Dendritic cell treated with granulocyte-macrophage colony-stimulating factor and Interleukin-4, amounts not matched to agents 40 ng/mL and 50 ng/mL, for 4 days (primary cell): ENCODE measurements around the gene UBE2Q2.
"Not testable (repeated sequence)": the region's sequence is repeated elsewhere in the genome, so short reads cannot be mapped to it uniquely, and the experiment has no call there.

ENCODE experiments used
- H3K27ac Mint-ChIP-seq: one replicate; pipeline ENCODE4 v1.8.0; 2022; ENCODE audit warnings: mild to moderate bottlenecking, mixed read lengths
- H3K27me3 Mint-ChIP-seq: one replicate; pipeline ENCODE4 v1.8.0; 2022; ENCODE audit warnings: mild to moderate bottlenecking, mixed read lengths
- H3K36me3 Mint-ChIP-seq: one replicate; pipeline ENCODE4 v1.8.0; 2022; ENCODE audit warnings: low read depth, mixed read lengths
- H3K4me1 Mint-ChIP-seq: one replicate; pipeline ENCODE4 v1.8.0; 2022; ENCODE audit warnings: low read depth, mixed read lengths
- H3K4me3 Mint-ChIP-seq: one replicate; pipeline ENCODE4 v1.8.0; 2022; ENCODE audit warnings: mild to moderate bottlenecking, moderate library complexity, mixed read lengths
- H3K9me3 Mint-ChIP-seq: one replicate; pipeline ENCODE4 v1.8.0; 2022; ENCODE audit warnings: mixed read lengths
- intact Hi-C: fragments of 100-400 bp; cut with micrococcal nuclease; formaldehyde crosslinking; loops from one replicate; pipeline ENCODE4 v1.15.0; 2022

The UBE2Q2 gene

DNA sequence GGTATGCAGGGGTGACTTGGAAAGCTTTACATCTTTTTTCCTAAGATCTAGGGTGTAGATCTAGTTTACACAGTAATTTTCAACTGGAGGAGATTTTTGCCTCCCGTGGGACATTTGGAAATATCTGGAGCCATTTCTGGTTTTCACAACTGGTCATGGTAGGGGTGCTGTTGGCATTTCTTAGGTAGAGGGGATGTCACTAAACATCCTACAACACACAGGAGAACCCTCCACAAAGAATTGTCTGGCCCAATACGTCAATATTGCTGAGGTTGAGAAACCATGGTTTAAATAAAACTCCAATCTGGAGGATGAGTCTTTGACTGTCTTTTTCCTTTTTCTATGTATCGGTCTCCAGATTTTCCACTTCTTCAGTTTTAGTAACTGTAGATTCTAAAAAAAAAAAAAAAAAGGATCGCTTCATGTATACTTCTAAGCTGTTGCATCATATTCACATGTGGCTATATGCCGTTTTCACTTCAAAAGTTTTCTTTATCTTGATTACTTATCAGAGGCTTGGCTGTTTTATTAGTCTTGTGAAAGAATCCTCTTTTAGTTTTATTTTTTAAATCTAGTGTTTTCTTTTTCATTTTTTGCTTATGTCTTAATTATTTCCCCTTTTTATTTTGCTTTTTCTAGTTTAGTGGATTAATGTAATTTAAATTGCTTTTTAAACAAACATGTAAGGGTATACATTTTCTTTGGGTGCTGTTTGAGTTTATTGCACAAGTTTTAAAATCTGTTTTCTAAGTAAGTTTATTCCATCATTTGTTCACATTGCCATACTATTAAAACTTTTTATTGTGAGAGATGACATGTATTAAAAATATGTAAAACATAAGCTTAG lies 21.2 kb downstream of the UBE2Q2 start:
- Mint-ChIP-seq H3K27me3 (no peaks in the 10 kb centered on the region), H3K4me1 (peaks cover 27% of the 10 kb centered on the region), H3K36me3 (peaks cover 49% of the 10 kb centered on the region), H3K27ac (no peak overlapping the region), H3K4me3 (no peak overlapping the region), H3K9me3 (no peaks in the 10 kb centered on the region)
- intact Hi-C loops, result no loop called here

DNA sequence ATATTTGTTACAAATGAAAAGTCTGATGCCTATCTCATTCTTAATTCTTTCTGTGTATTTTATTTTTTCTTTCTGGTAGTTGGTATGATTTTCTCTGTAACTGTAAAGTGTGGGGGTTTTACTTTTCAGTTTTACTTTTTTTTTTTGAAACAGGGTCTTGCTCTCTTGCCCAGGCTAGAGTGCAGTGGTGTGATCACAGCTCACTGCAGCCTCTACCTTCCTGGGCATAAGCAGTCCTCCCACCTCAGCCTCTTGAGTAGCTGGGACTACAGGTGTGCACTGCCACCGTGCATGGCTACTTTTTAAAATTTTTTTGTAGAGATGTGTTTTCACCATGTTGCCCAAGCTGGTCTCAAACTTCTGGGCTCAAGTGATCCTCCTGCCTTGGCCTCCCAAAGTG lies 22.8 kb downstream of the UBE2Q2 start:
- H3K4me3 Mint-ChIP-seq, intact Hi-C loops, H3K27me3 Mint-ChIP-seq, H3K9me3 Mint-ChIP-seq, H3K27ac Mint-ChIP-seq: not testable (repeated sequence)
- Mint-ChIP-seq H3K4me1 (peaks cover 27% of the 10 kb centered on the region), H3K36me3 (peaks cover 50% of the 10 kb centered on the region)

DNA sequence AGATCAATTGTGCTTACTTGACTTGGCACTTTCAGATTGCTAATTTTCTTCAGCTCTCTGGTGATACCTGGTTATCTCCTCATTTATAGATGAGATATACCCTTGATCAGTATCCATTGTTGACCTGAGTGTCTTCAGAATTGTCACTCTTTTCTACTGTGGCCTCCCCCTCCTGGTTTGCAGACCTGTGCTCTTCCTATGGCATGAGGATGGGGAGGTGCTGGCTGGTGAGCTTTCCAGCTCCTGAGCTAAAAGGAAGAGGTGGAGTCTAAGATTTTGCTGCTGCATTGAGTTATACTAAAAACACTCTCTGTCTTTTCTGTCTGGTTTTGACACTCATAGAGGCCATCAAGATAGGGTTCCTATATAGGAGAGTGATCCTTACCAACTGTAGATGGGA lies 23.7 kb downstream of the UBE2Q2 start:
- no peak overlapping the region for H3K4me3 Mint-ChIP-seq
- peaks cover 50% of the 10 kb centered on the region for H3K36me3 Mint-ChIP-seq
- H3K9me3 Mint-ChIP-seq, result no peaks in the 10 kb centered on the region

DNA sequence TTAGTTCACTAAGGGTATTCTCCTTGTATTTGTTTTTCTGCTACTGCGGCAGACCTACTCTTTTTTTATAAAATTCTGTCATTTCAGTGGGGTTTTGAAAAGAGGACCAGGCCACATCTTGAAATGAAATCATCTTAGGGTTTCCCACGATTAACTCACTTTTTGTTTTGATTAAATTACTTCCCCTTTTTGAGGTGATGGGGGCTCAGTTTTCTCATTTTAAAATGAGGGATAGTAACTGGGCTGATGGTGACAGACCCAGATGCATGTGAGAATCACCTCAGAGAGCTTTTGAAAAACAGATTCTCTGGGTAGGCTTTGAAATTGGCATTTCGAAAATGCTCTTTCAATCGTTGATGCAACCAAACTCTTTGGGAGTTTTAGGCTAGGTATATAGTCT lies 24.2 kb downstream of the UBE2Q2 start:
- intact Hi-C loops, result no loop called here

More for the DNA sequence above, 23.7 kb downstream of the UBE2Q2 start:
- intact Hi-C loops, result no loop called here
- H3K4me1 Mint-ChIP-seq, result peaks cover 27% of the 10 kb centered on the region
- H3K27ac Mint-ChIP-seq, result peak overlapping the region; percentile 10
- no peaks in the 10 kb centered on the region for H3K27me3 Mint-ChIP-seq

DNA sequence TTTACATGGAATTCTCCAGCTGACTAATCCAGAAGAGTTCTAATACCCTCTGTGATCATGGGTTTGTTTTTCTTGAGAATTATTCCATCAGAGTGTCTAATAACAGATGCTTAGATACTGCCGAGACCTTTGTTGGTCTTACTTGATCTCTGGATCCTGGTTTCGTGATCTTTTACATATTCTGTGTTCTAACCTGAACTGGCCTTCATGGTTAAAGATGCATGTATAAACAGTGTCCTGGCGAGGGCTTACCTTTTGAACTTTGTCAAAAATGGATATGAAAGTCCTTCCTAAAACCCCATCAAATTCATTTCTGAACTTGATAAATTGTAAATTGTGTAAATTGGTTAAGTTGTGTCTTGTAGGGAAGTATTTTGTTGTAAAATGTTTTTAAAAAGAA lies 24.8 kb downstream of the UBE2Q2 start:
- H3K4me1 Mint-ChIP-seq, result peaks cover 27% of the 10 kb centered on the region
- no peaks in the 10 kb centered on the region for H3K9me3 Mint-ChIP-seq
- no peak overlapping the region for H3K4me3 Mint-ChIP-seq
- no peak overlapping the region for H3K27ac Mint-ChIP-seq
- H3K27me3 Mint-ChIP-seq, result no peaks in the 10 kb centered on the region
- intact Hi-C loops, result no loop called here
- peaks cover 43% of the 10 kb centered on the region for H3K36me3 Mint-ChIP-seq

More for the DNA sequence above, 24.2 kb downstream of the UBE2Q2 start:
- Mint-ChIP-seq H3K27ac (peak overlapping the region; percentile 10), H3K9me3 (no peaks in the 10 kb centered on the region), H3K4me1 (peaks cover 27% of the 10 kb centered on the region), H3K36me3 (peaks cover 48% of the 10 kb centered on the region), H3K27me3 (no peaks in the 10 kb centered on the region), H3K4me3 (no peak overlapping the region)

DNA sequence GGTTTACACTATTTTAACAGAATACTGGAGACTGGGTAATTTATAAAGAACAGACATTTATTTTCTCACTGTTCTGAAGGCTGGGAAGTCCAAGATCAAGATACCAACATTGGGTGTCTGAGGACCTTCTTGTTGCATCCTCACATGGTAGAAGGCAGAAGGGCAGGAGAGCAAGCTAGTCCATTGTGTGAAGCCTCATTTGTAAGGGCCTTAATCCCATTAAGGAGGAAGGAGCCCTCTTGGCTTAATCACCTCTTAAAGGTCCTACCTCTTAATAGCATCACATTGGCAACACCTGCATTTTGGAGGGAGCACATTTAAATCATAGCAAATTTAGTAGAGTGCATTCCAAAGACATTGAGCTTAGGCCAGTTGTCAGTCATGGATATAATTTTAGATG lies 26.2 kb downstream of the UBE2Q2 start:
- H3K27ac Mint-ChIP-seq, result no peak overlapping the region
- peaks cover 47% of the 10 kb centered on the region for H3K36me3 Mint-ChIP-seq
- intact Hi-C loops, result no loop called here
- H3K4me1 Mint-ChIP-seq, result peaks cover 27% of the 10 kb centered on the region
- no peaks in the 10 kb centered on the region for H3K27me3 Mint-ChIP-seq
- H3K9me3 Mint-ChIP-seq, result no peaks in the 10 kb centered on the region
- H3K4me3 Mint-ChIP-seq, result no peak overlapping the region

DNA sequence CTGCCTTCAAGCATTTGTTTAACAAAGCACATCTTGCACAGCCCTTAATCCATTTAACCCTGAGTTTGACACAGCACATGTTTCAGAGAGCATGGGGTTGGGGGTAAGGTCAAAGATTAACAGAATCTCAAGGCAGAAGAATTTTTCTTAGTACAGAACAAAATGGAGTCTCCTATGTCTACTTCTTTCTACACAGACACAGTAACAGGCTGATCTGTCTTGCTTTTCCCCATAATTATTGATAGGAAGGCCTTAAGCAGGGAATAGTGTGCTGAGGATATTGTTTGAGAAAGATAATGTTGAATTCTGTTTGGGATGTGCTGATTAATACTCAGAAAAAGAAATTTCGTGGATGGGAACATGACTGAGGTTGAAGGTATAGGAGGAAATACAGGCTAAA lies 28.3 kb downstream of the UBE2Q2 start:
- intact Hi-C loops, H3K27me3 Mint-ChIP-seq, H3K9me3 Mint-ChIP-seq, H3K4me3 Mint-ChIP-seq, H3K27ac Mint-ChIP-seq: not testable (repeated sequence)
- H3K36me3 Mint-ChIP-seq, result peaks cover 55% of the 10 kb centered on the region
- peaks cover 18% of the 10 kb centered on the region for H3K4me1 Mint-ChIP-seq

DNA sequence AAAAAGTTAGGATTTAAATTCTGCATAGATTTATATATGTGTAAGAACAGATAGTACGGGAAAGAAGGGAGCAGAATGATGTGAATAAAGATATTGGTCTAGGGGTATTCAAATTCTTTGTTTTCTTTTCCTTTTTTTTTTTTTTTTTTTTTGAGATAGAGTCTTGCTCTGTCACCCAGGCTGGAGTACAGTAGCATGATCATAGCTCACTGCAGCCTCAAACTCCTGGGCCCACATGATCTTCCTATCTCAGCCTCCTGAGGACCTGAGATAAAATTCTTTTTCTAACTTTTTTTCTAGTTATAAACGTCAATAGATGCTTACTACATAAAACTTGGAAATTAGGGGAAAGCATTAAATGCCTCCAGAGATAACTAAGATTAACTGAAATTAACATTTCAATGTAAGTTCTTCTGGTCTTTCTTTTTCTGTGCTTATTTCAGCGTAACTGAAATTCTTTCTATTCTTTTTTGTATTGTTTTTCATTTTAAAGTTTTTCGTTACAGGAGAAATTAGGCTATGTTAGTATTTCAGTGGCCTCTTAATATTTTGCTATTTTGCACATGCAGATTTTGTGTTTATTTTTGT lies 29.2 kb downstream of the UBE2Q2 start:
- Mint-ChIP-seq H3K4me3 (no peak overlapping the region), H3K4me1 (peaks cover 9% of the 10 kb centered on the region), H3K9me3 (no peaks in the 10 kb centered on the region), H3K27ac (no peak overlapping the region), H3K36me3 (peaks cover 54% of the 10 kb centered on the region), H3K27me3 (no peaks in the 10 kb centered on the region)
- intact Hi-C loops, result no loop called here

DNA sequence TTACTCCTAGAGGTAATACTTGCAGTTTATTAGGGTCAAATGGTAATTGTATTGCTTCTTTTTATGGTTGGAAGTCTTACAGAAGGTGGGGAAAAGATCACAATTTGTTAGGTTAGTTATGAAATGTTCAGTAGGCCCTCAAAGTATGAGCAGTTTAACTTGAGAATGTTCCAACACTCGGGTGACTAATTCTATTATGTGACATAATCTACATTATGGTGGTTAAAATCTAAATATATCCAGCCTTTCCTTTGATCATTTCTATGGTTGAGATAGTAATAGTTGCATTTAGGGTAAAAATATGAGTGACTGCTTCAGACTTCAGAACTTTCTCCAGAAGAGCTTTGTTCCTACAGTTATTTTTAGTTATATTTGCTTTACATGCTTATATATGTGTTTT lies 40.8 kb downstream of the UBE2Q2 start:
- Mint-ChIP-seq H3K36me3 (peaks cover 73% of the 10 kb centered on the region), H3K27ac (no peak overlapping the region), H3K9me3 (no peaks in the 10 kb centered on the region), H3K4me3 (no peak overlapping the region), H3K4me1 (no peaks in the 10 kb centered on the region), H3K27me3 (no peaks in the 10 kb centered on the region)
- intact Hi-C loops, result no loop called here

DNA sequence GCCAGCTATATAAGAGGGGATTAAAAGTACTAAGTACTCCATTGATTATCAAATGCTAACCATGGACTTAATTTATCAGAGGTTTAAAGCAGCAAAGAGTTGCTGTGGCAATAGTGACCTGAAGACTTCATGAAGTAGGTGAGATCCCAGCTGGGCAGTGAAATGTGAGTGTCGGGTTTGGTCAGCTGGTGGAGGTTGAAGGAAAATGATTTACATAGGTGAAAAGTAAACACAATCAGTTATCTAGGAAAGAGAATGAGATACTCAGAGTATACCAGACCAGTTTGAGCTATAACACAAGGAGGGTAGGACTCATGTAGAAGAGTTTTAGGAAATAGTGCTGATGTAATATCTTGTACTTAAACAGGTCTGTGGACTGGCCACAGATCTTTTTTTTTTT lies 43.9 kb downstream of the UBE2Q2 start:
- intact Hi-C loops, result no loop called here
- Mint-ChIP-seq H3K4me3 (no peak overlapping the region), H3K9me3 (no peaks in the 10 kb centered on the region), H3K27me3 (no peaks in the 10 kb centered on the region), H3K4me1 (no peaks in the 10 kb centered on the region), H3K36me3 (peaks cover 56% of the 10 kb centered on the region), H3K27ac (no peak overlapping the region)

DNA sequence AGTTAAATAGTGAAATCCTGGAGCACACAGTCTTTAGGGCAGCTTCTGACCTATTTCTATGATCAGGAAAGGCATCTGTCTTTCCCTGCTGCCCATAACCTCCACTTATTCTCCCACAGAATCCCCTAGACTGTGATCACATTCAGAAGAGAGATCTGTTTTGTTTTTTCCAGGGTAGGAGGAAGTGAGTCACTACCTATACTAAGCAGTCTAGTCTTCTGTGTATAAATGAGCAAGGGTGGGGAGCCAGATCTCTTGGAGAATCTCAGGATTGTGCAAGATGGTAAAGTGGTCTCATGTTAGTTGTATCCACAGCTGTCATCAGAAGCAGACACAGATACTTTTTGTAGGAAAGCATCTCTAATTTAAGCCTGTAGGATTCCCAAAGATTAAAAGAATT lies 48.6 kb downstream of the UBE2Q2 start:
- no peak overlapping the region for H3K4me3 Mint-ChIP-seq
- no peaks in the 10 kb centered on the region for H3K9me3 Mint-ChIP-seq
- intact Hi-C loops, result no loop called here
- H3K36me3 Mint-ChIP-seq, result peaks cover 32% of the 10 kb centered on the region
- H3K4me1 Mint-ChIP-seq, result no peaks in the 10 kb centered on the region
- H3K27me3 Mint-ChIP-seq, result no peaks in the 10 kb centered on the region
- H3K27ac Mint-ChIP-seq, result no peak overlapping the region

DNA sequence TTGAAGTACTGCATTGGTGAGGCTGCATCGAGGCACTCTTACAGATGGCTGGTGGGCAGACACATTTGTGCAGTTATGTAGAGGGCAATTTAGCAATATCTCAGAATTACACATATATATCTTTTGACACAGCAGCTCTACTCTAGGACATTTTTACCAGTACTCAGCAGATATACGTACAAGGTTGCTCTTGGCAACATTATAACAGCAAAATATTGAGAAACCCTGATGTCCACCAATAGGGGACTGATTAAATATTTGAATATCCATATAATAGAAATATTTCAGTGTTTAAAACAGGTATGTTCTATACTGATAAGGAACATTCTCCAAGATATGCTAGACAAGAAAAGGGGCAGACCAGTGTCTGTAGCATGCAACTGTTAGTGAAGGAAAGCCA lies 52.5 kb downstream of the UBE2Q2 start:
- Mint-ChIP-seq H3K4me1 (no peaks in the 10 kb centered on the region), H3K4me3 (no peak overlapping the region), H3K27ac (no peak overlapping the region), H3K27me3 (no peaks in the 10 kb centered on the region), H3K36me3 (peaks cover 23% of the 10 kb centered on the region), H3K9me3 (no peaks in the 10 kb centered on the region)
- intact Hi-C loops, result no loop called here

DNA sequence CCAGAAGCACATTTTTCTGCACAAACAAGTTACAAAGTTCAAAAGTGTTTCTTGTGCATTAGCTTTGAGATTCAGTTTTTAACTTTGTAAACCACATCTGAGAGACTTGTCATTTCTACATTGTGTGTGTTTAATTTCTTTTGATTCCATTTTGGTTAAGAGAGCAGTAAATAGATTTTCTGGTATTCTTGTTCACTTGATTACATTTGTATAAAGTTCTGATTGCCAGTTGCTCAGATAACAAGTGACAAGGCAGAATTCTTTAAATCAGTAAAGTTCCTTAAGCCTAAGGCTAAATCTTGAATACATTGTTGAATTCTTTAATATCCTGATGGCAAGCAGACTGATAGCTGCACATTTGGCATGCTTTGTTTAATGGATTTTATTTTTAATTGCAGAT lies 57.3 kb downstream of the UBE2Q2 start:
- H3K9me3 Mint-ChIP-seq, result no peaks in the 10 kb centered on the region
- H3K36me3 Mint-ChIP-seq, result peaks cover 37% of the 10 kb centered on the region
- H3K27ac Mint-ChIP-seq, result no peak overlapping the region
- intact Hi-C loops, result loop anchor here (10.0 kb wide), 1 partner anchor 56 kb away; the partner anchor contains the start of gene UBE2Q2
- no peak overlapping the region for H3K4me3 Mint-ChIP-seq
- H3K27me3 Mint-ChIP-seq, result no peaks in the 10 kb centered on the region
- H3K4me1 Mint-ChIP-seq, result peaks cover 18% of the 10 kb centered on the region

DNA sequence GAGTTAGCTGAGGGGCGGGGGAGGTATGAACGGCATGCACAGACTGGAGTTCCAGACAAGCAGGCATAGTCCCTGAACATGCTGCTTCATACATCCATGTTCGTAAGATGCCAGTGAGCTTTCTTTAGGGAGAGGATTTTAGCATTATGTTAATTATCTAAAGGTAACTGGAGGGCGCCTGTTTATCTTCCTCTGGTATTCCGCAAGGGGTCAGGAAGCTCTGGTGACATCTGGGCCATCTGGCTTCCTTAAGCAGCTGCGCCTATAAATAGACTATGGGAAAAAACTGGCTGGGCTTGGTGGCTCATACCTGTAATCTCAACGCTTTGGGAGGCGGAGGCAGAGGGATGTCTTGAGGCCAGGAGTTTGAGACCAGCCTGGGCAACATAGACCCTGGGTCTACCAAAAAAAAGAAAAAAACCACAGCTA lies 58.9 kb downstream of the UBE2Q2 start:
- H3K27ac Mint-ChIP-seq, result no peak overlapping the region
- H3K4me3 Mint-ChIP-seq, result no peak overlapping the region
- intact Hi-C loops, result loop anchor here (10.0 kb wide), 1 partner anchor 57 kb away; the partner anchor contains the start of gene UBE2Q2
- H3K9me3 Mint-ChIP-seq, result no peaks in the 10 kb centered on the region
- H3K4me1 Mint-ChIP-seq, result peaks cover 18% of the 10 kb centered on the region
- H3K27me3 Mint-ChIP-seq, result no peaks in the 10 kb centered on the region
- peaks cover 46% of the 10 kb centered on the region for H3K36me3 Mint-ChIP-seq
